Ishikawa (cell line): Measurements from ENCODE around the gene NBL1.

Source experiments
- CREB1 ChIP-seq: IDR thresholded peaks from 2 replicates; pipeline ENCODE4 v1.6.1; 2012; ENCODE audit warnings: low read depth
- EP300 ChIP-seq: IDR thresholded peaks from 2 replicates; pipeline ENCODE4 v1.6.1; 2012; ENCODE audit warnings: borderline replicate concordance
- FOXM1 ChIP-seq: IDR thresholded peaks from 2 replicates; pipeline ENCODE4 v1.6.1; 2012; ENCODE audit warnings: low read depth, borderline replicate concordance
- MAX ChIP-seq: IDR thresholded peaks from 2 replicates; pipeline ENCODE4 v1.6.1; 2012
- NFIC ChIP-seq: IDR thresholded peaks from 2 replicates; pipeline ENCODE4 v1.6.1; 2012
- RAD21 ChIP-seq: IDR thresholded peaks from 2 replicates; pipeline ENCODE4 v1.6.1; 2012; ENCODE audit warnings: low read depth
- REST ChIP-seq: IDR thresholded peaks from 2 replicates; pipeline ENCODE4 v1.6.1; 2012; ENCODE audit warnings: low read depth, mild to moderate bottlenecking
- TAF1 ChIP-seq: IDR thresholded peaks from 2 replicates; pipeline ENCODE4 v1.6.1; 2012; ENCODE audit warnings: low read depth, mild to moderate bottlenecking
- TEAD4 ChIP-seq: IDR thresholded peaks from 2 replicates; pipeline ENCODE4 v1.6.1; 2012
- YY1 ChIP-seq: IDR thresholded peaks from 2 replicates; pipeline ENCODE4 v1.6.1; 2012; ENCODE audit warnings: low read depth
- ZBTB7A ChIP-seq: IDR thresholded peaks from 2 replicates; pipeline ENCODE4 v1.6.1; 2012; ENCODE audit warnings: low read depth

DNA sequence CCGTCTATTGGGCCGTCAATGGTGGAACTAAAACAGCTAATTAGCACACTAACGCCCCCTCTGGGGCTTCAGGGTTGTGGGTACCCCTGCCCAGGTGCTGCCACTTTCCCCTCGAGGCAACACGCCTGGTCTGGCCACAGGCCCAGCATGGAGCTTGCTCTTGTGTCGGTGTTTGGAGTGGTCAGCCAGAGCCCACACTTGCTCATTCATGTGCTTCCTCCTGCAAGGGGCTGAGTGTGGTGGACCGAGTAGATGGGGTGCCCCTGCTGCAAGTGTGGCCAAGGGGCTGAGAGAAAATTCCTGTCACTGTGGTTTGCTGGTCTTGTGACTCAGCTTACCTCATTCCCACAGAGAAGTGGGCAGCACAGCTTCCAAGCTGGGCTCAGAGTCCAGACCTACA, 46.2 kb downstream of the NBL1 start:
- no peak for TF ChIP-seq EP300
- no peak for TF ChIP-seq FOXM1
- TF ChIP-seq TAF1, result no peak
- TF ChIP-seq REST, result no peak
- TF ChIP-seq TEAD4, result no peak
- no peak for TF ChIP-seq YY1
- no peak for TF ChIP-seq RAD21
- no peak for TF ChIP-seq CREB1
- TF ChIP-seq MAX, result no peak
- no peak for TF ChIP-seq NFIC
- no peak for TF ChIP-seq ZBTB7A
